ENCODE results near the gene BLNK.

GRCh38 chr10:96267234-96267705 is 4.1 kb downstream of the BLNK start:
- TF ChIP-seq MYC (IDR thresholded peaks at IDR 0.05; ENCODE audit: borderline replicate concordance, low read length) = no peak
- TF ChIP-seq CTCF (IDR thresholded peaks at IDR 0.05) = no peak
- TF ChIP-seq NFE2L2 (conservative IDR thresholded peaks at IDR 0.05; ENCODE audit: low read length) = no peak
- no peak for TF ChIP-seq POLR2A (IDR thresholded peaks at IDR 0.05; ENCODE audit: low read length)
- TF ChIP-seq KDM1A (IDR thresholded peaks at IDR 0.05; ENCODE audit: low read depth) = no peak
- TF ChIP-seq REST (IDR thresholded peaks at IDR 0.05) = no peak
- no peak for TF ChIP-seq RFX5 (IDR thresholded peaks at IDR 0.05)
- TF ChIP-seq ZNF302 (CRISPR knock-in tag; IDR thresholded peaks at IDR 0.05) = no peak
- TF ChIP-seq RARB (CRISPR knock-in tag; IDR thresholded peaks at IDR 0.05) = no peak
- no peak for TF ChIP-seq CEBPB (IDR thresholded peaks at IDR 0.05)
- no peak for TF ChIP-seq BHLHE40 (IDR thresholded peaks at IDR 0.05; ENCODE audit: low read depth, low read length)
- no peak for TF ChIP-seq ELK1 (IDR thresholded peaks at IDR 0.05; ENCODE audit: low read depth, low read length)
- TF ChIP-seq SMC3 (IDR thresholded peaks at IDR 0.05) = no peak
- TF ChIP-seq FOSL2 (IDR thresholded peaks at IDR 0.05) = no peak
- TF ChIP-seq FOSL2 (CRISPR knock-in tag; IDR thresholded peaks at IDR 0.05) = no peak
